HepG2 (cell line): ENCODE measurements around the gene DAZAP1. TPM values are rescaled to one million over a fixed set of nuclear protein-coding genes. Genes with fewer than 3 reads are reported as not detected.

ENCODE experiments used
- BCL6 ChIP-seq: IDR thresholded peaks from 2 replicates; pipeline ENCODE4 v1.6.1; 2016; ENCODE audit warnings: missing genetic modification reagents, missing compliant biosample characterization
- DMTF1 ChIP-seq: sonication (generic); formaldehyde crosslinking; IDR thresholded peaks from 2 replicates; pipeline ENCODE4 v1.4.0; 2020; ENCODE audit warnings: mild to moderate bottlenecking, missing genetic modification reagents
- EZH2 ChIP-seq: conservative IDR thresholded peaks from 2 replicates; pipeline ENCODE4 v1.6.1; 2012; ENCODE audit warnings: mild to moderate bottlenecking, low read depth, low read length, moderate library complexity
- GABPB1 ChIP-seq: IDR thresholded peaks from 2 replicates; pipeline ENCODE4 v1.6.1; 2016; ENCODE audit warnings: mild to moderate bottlenecking, missing genetic modification reagents, moderate library complexity, missing compliant biosample characterization
- HIVEP1 ChIP-seq: sonication (generic); formaldehyde crosslinking; IDR thresholded peaks from 2 replicates; pipeline ENCODE4 v1.4.0; 2020; ENCODE audit warnings: mild to moderate bottlenecking, missing genetic modification reagents
- HOXA9 ChIP-seq: sonication (generic); formaldehyde crosslinking; IDR thresholded peaks from 2 replicates; pipeline ENCODE4 v1.8.1; 2022; ENCODE audit warnings: missing genetic modification reagents, mild to moderate bottlenecking, moderate library complexity, borderline replicate concordance
- ISL2 ChIP-seq: sonication (generic); formaldehyde crosslinking; IDR thresholded peaks from 2 replicates; pipeline ENCODE4 v1.5.0; 2020; ENCODE audit warnings: missing genetic modification reagents
- MED8 ChIP-seq: sonication (generic); formaldehyde crosslinking; IDR thresholded peaks from 2 replicates; pipeline ENCODE4 v1.8.1; 2023; ENCODE audit warnings: mild to moderate bottlenecking, missing genetic modification reagents; ENCODE audit not compliant: insufficient replicate concordance
- MTF2 ChIP-seq: sonication (generic); formaldehyde crosslinking; IDR thresholded peaks from 2 replicates; pipeline ENCODE4 v1.5.0; 2020; ENCODE audit warnings: missing genetic modification reagents, borderline replicate concordance
- PATZ1 ChIP-seq: sonication (generic); formaldehyde crosslinking; IDR thresholded peaks from 2 replicates; pipeline ENCODE4 v1.4.0; 2020; ENCODE audit warnings: missing genetic modification reagents
- REL ChIP-seq: sonication (generic); formaldehyde crosslinking; conservative IDR thresholded peaks from 2 replicates; pipeline ENCODE4 v1.8.0; 2022; ENCODE audit warnings: mild to moderate bottlenecking, missing genetic modification reagents, moderate library complexity
- SALL1 ChIP-seq: sonication (generic); formaldehyde crosslinking; IDR thresholded peaks from 2 replicates; pipeline ENCODE4 v1.8.0; 2022; ENCODE audit warnings: mild to moderate bottlenecking, missing genetic modification reagents
- SAP130 ChIP-seq: IDR thresholded peaks from 2 replicates; pipeline ENCODE4 v1.6.1; 2016; ENCODE audit warnings: low read depth
- SOX5 ChIP-seq: IDR thresholded peaks from 2 replicates; pipeline ENCODE4 v1.6.1; 2016; ENCODE audit warnings: borderline replicate concordance
- SYNCRIP ChIP-seq: fragments of 200-400 bp; formaldehyde crosslinking; IDR thresholded peaks from 2 replicates; pipeline ENCODE4 v1.6.1; 2018; ENCODE audit warnings: mild to moderate bottlenecking, low read depth, low read length; ENCODE audit not compliant: insufficient read depth
- TFE3 ChIP-seq: IDR thresholded peaks from 2 replicates; pipeline ENCODE4 v1.6.1; 2016
- ZNF331 ChIP-seq: sonication (generic); formaldehyde crosslinking; IDR thresholded peaks from 2 replicates; pipeline ENCODE4 v1.4.0; 2020; ENCODE audit warnings: missing genetic modification reagents
- ZNF619 ChIP-seq: sonication (generic); formaldehyde crosslinking; IDR thresholded peaks from 2 replicates; pipeline ENCODE4 v1.4.0; 2020; ENCODE audit warnings: mild to moderate bottlenecking, missing genetic modification reagents
- ZNF7 ChIP-seq: IDR thresholded peaks from 2 replicates; pipeline ENCODE4 v1.6.1; 2016; ENCODE audit warnings: missing biosample characterization, missing genetic modification reagents
- ZNF709 ChIP-seq: sonication (generic); formaldehyde crosslinking; IDR thresholded peaks from 2 replicates; pipeline ENCODE4 v1.5.0; 2020; ENCODE audit warnings: mild to moderate bottlenecking, missing genetic modification reagents
- ZNF83 ChIP-seq: sonication (generic); formaldehyde crosslinking; IDR thresholded peaks from 2 replicates; pipeline ENCODE4 v1.4.0; 2020; ENCODE audit warnings: missing genetic modification reagents, mild to moderate bottlenecking, borderline replicate concordance
- ZSCAN9 ChIP-seq: IDR thresholded peaks from 2 replicates; pipeline ENCODE4 v1.6.1; 2016; ENCODE audit warnings: borderline replicate concordance
- polyA plus RNA-seq, 8 experiments: library from polyadenylated mRNA; depleted of rRNA in 3 of 8; stranded (reverse) in 7 of 8; unstranded in 1 of 8; fragments of >200 nt; fragmentation: Illumina TruSeq in 4 of 8; extraction: Trizol in 4 of 8; gene quantifications; 2 replicates each; pipeline versions ENCODE4 v1.2.1 to v1.2.3, GENCODE V29; 2011 to 2016; ENCODE audit warnings: low read depth in 4 of 8, missing spikeins in 1 of 8, mixed read lengths in 1 of 8; ENCODE audit not compliant: insufficient read depth in 1 of 8
- total RNA-seq, 5 experiments: library from RNA; depleted of rRNA; stranded (reverse); fragments of >200 nt; fragmentation: Illumina TruSeq; extraction: Trizol; gene quantifications; 2 replicates each; pipeline ENCODE4 v1.2.3, GENCODE V29; 2016; ENCODE audit warnings: low read depth in 1 of 5

DAZAP1 gene
- total and polyA plus RNA-seq, 2 of the 13 experiments (the other 11 are each of a cell fraction or from before 2014, with no cell fraction given) = 63.3 to 79.2 TPM

- TF ChIP-seq PATZ1 = peak; percentile 44; the same call in 1 of the 2 replicates
- TF ChIP-seq SAP130 (CRISPR knock-in tag) = peak; percentile 67
- 0 out of 2 replicates have a peak, but pooled peaks have one; percentile 39 for TF ChIP-seq EZH2
- peak; percentile 80 for TF ChIP-seq SALL1 (CRISPR knock-in tag)
- peak; percentile 66; the same call in 1 of the 2 replicates for TF ChIP-seq REL (CRISPR knock-in tag)
- 0 out of 2 replicates have a peak, but pooled peaks have one; percentile 18 for TF ChIP-seq ZNF331 (CRISPR knock-in tag)
- peak; percentile 40; the same call in 1 of the 2 replicates for TF ChIP-seq GABPB1 (CRISPR knock-in tag)
- TF ChIP-seq HIVEP1 (CRISPR knock-in tag) = 0 out of 2 replicates have a peak, but pooled peaks have one; percentile 18
- no peak for TF ChIP-seq DMTF1
- TF ChIP-seq MTF2 (CRISPR knock-in tag) = peak; percentile 69; the same call in 1 of the 2 replicates
- no peak for TF ChIP-seq SYNCRIP
- TF ChIP-seq ISL2 = 0 out of 2 replicates have a peak, but pooled peaks have one; percentile 38
- 0 out of 2 replicates have a peak, but pooled peaks have one; percentile 45 for TF ChIP-seq ZSCAN9
- TF ChIP-seq BCL6 (CRISPR knock-in tag) = 0 out of 2 replicates have a peak, but pooled peaks have one; percentile 26
- TF ChIP-seq ZNF619 (CRISPR knock-in tag) = 0 out of 2 replicates have a peak, but pooled peaks have one; percentile 56
- peak; percentile 15; the same call in 1 of the 2 replicates for TF ChIP-seq SOX5
- peak; percentile 56 for TF ChIP-seq MED8 (CRISPR knock-in tag)
- TF ChIP-seq HOXA9 = 0 out of 2 replicates have a peak, but pooled peaks have one; percentile 53
- 0 out of 2 replicates have a peak, but pooled peaks have one; percentile 11 for TF ChIP-seq ZNF7
- TF ChIP-seq ZNF83 (CRISPR knock-in tag) = peak; percentile 61; the same call in 1 of the 2 replicates
- peak; percentile 56; the same call in 1 of the 2 replicates for TF ChIP-seq ZNF709 (CRISPR knock-in tag)
- peak; percentile 60; the same call in 1 of the 2 replicates for TF ChIP-seq TFE3 (CRISPR knock-in tag)
Observed at GRCh38 chr19:1446713-1447481, 39.5 kb downstream of the DAZAP1 start (continued).
